Measurements from ENCODE around the gene SH2D7.

- TF ChIP-seq ARID4B (CRISPR knock-in tag; IDR thresholded peaks at IDR 0.05; ENCODE audit: borderline replicate concordance), result no peak
- no peak for TF ChIP-seq CTCF (IDR thresholded peaks at IDR 0.05)
- no peak for TF ChIP-seq IRF2 (CRISPR knock-in tag; IDR thresholded peaks at IDR 0.05; ENCODE audit: borderline replicate concordance, low read depth)
- TF ChIP-seq MAX (CRISPR knock-in tag; IDR thresholded peaks at IDR 0.05), result no peak
- no peak for TF ChIP-seq USF2 (CRISPR knock-in tag; IDR thresholded peaks at IDR 0.05)
These were observed 12.9 kb upstream of the SH2D7 start for GRCh38 chr15:78079298-78080087.
